Hepatocyte (in vitro differentiated cells): ENCODE results near the gene AKNAD1. TPM values are rescaled to one million over a fixed set of nuclear protein-coding genes. Genes with fewer than 3 reads are reported as not detected.

Source experiments
- DNase-seq: peaks from one replicate; pipeline ENCODE4 v3.0.0-alpha.2; 2016; ENCODE audit warnings: low spot score
- H2AFZ ChIP-seq: fragments of 200-600 bp; sonication (generic); 2 replicates; pipeline ENCODE4 v1.6.0; 2016; ENCODE audit warnings: antibody characterized with exemption, mild to moderate bottlenecking
- H3K27ac ChIP-seq: fragments of 200-600 bp; sonication (generic); 2 replicates; pipeline ENCODE4 v1.5.1; 2016; ENCODE audit warnings: mild to moderate bottlenecking
- H3K27me3 ChIP-seq: fragments of 200-600 bp; sonication (generic); 2 replicates; pipeline ENCODE4 v1.6.1; 2016
- H3K36me3 ChIP-seq: fragments of 200-600 bp; sonication (generic); replicated peaks from 2 replicates; pipeline ENCODE4 v1.5.1; 2016; ENCODE audit warnings: low read depth; ENCODE audit not compliant: insufficient read depth
- H3K4me1 ChIP-seq: fragments of 200-600 bp; sonication (generic); 2 replicates; pipeline ENCODE4 v1.5.1; 2016; ENCODE audit warnings: mild to moderate bottlenecking, moderate library complexity; ENCODE audit not compliant: insufficient read depth
- H3K4me2 ChIP-seq: fragments of 200-600 bp; sonication (generic); 2 replicates; pipeline ENCODE4 v1.6.0; 2016
- H3K4me3 ChIP-seq: fragments of 200-600 bp; sonication (generic); 2 replicates; pipeline ENCODE4 v1.5.1; 2016; ENCODE audit warnings: mild to moderate bottlenecking
- H3K79me2 ChIP-seq: fragments of 200-600 bp; sonication (generic); 2 replicates; pipeline ENCODE4 v1.6.0; 2017; ENCODE audit warnings: mild to moderate bottlenecking
- H3K9me2 ChIP-seq: fragments of 200-600 bp; sonication (generic); replicated peaks from 2 replicates; pipeline ENCODE4 v1.6.0; 2017; ENCODE audit warnings: mild to moderate bottlenecking; ENCODE audit not compliant: insufficient read depth
- H3K9me3 ChIP-seq: fragments of 200-600 bp; sonication (generic); 2 replicates; pipeline ENCODE4 v1.5.1; 2016; ENCODE audit warnings: low read depth, mild to moderate bottlenecking
- H4K20me1 ChIP-seq: fragments of 200-600 bp; sonication (generic); 2 replicates; pipeline ENCODE4 v1.6.0; 2016; ENCODE audit warnings: mild to moderate bottlenecking; ENCODE audit not compliant: insufficient read depth, poor library complexity, severe bottlenecking
- EZH2 ChIP-seq: fragments of 200-600 bp; sonication (generic); IDR thresholded peaks from 2 replicates; pipeline ENCODE4 v1.6.1; 2016; ENCODE audit warnings: antibody characterized with exemption, mild to moderate bottlenecking, borderline replicate concordance
- EZH2phosphoT487 ChIP-seq: fragments of 200-600 bp; sonication (generic); IDR thresholded peaks from one replicate; pipeline ENCODE4 v1.6.1; 2018; ENCODE audit warnings: antibody characterized with exemption, mild to moderate bottlenecking, low read depth, moderate library complexity; ENCODE audit not compliant: unreplicated experiment, severe bottlenecking
- whole genome bisulfite sequencing: methylation state at CpG from one replicate; pipeline ENCODE4 v1.1.6; 2016; ENCODE audit warnings: low lambda C conversion rate; ENCODE audit errors: missing lambda C conversion rate; 5-methylcytosine and 5-hydroxymethylcytosine counted together
- polyA plus RNA-seq: library from polyadenylated mRNA; unstranded; fragments of >200 nt; fragmentation: Nextera tagmentation; extraction: Ambion mirVana; gene quantifications from 2 replicates; pipeline ENCODE4 v1.2.1, GENCODE V29; 2016
- total RNA-seq: library from RNA; depleted of rRNA; stranded (reverse); fragments of >200 nt; gene quantifications from 2 replicates; pipeline ENCODE4 v1.2.3, GENCODE V29; 2014
- TF ChIP-seq, protein P1 (sequence below): fragments of 200-600 bp; sonication (generic); IDR thresholded peaks from 2 replicates; pipeline ENCODE4 v1.5.1; 2016; ENCODE audit warnings: antibody characterized with exemption, mild to moderate bottlenecking; ENCODE audit not compliant: poor library complexity

The AKNAD1 gene
- total and polyA plus RNA-seq, 2 experiments from 2014 or later: 0.80 TPM; not detected in 1

DNA sequence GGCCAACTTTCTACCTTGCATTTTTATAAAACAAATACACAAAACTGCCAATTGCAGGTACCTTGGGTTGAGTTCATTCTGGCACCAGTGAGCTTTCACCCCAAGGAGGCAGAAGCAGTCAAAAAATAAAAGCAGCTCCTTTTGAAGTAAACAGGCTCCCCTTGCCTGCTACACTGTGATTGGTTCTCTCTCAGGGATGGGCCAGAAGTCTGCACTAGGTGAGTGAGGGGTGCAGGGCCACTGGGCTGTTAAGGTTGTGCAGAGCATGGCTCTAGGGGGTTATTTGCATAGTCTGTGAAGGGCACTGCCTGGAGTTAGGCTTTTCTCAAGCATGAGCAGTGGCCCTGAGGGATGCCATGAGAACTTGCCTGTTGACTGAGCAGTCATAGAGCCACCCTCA is 39.1 kb downstream of the AKNAD1 start:
- Histone ChIP-seq H3K27me3 (no peaks in the 10 kb centered on the region), H3K4me1 (peaks cover 22% of the 10 kb centered on the region)

DNA sequence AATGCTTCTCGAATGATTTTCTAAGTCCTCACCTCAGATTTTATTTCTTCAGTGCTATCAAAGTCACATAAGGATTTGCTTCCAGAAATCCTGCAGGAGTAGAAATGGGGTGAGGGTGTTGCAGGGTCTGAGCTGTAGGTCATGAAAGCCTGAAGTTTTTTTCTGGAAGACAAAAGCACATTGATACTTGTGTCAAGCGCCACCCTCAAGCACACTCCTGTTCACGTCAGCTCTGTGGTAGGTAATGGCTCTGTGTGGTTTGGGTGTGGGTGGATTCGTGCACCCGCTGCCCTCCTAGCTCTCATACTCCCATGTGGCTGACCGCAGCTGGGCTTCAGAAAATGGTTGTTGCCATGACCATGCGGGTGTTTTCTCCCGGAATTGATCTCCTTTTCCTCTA is 39.9 kb downstream of the AKNAD1 start:
- peak overlapping the region; percentile 84 for H3K27ac ChIP-seq
- 86% methylated on average over 8 of the region's 8 CpGs for WGBS
- no peak for DNase-seq
- H3K4me2 ChIP-seq: peak overlapping the region; percentile 53
- H2AFZ ChIP-seq: peak overlapping the region; percentile 33
- no peaks in the 10 kb centered on the region for H4K20me1 ChIP-seq
- H3K36me3 ChIP-seq: no peaks in the 10 kb centered on the region
- no peaks in the 10 kb centered on the region for H3K79me2 ChIP-seq
- no peak overlapping the region for H3K4me3 ChIP-seq
- no peak for TF ChIP-seq EZH2phosphoT487
- TF ChIP-seq, protein P1, sequence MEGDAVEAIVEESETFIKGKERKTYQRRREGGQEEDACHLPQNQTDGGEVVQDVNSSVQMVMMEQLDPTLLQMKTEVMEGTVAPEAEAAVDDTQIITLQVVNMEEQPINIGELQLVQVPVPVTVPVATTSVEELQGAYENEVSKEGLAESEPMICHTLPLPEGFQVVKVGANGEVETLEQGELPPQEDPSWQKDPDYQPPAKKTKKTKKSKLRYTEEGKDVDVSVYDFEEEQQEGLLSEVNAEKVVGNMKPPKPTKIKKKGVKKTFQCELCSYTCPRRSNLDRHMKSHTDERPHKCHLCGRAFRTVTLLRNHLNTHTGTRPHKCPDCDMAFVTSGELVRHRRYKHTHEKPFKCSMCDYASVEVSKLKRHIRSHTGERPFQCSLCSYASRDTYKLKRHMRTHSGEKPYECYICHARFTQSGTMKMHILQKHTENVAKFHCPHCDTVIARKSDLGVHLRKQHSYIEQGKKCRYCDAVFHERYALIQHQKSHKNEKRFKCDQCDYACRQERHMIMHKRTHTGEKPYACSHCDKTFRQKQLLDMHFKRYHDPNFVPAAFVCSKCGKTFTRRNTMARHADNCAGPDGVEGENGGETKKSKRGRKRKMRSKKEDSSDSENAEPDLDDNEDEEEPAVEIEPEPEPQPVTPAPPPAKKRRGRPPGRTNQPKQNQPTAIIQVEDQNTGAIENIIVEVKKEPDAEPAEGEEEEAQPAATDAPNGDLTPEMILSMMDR: no peak
- no peaks in the 10 kb centered on the region for H3K9me3 ChIP-seq
- H3K9me2 ChIP-seq: no peaks in the 10 kb centered on the region
- H3K27me3 ChIP-seq: no peaks in the 10 kb centered on the region
- peaks cover 22% of the 10 kb centered on the region for H3K4me1 ChIP-seq

More for the DNA sequence above, 39.1 kb downstream of the AKNAD1 start:
- H3K36me3 ChIP-seq: no peaks in the 10 kb centered on the region
- H3K27ac ChIP-seq: no peak overlapping the region
- no peaks in the 10 kb centered on the region for H4K20me1 ChIP-seq
- no peak for TF ChIP-seq EZH2phosphoT487
- TF ChIP-seq EZH2: no peak
- TF ChIP-seq, protein P1: no peak
- no peaks in the 10 kb centered on the region for H3K9me3 ChIP-seq
- H3K9me2 ChIP-seq: no peaks in the 10 kb centered on the region
- H3K79me2 ChIP-seq: no peaks in the 10 kb centered on the region
- no peak for DNase-seq
- no peak overlapping the region for H2AFZ ChIP-seq
- no peak overlapping the region for H3K4me2 ChIP-seq
- no peak overlapping the region for H3K4me3 ChIP-seq

DNA sequence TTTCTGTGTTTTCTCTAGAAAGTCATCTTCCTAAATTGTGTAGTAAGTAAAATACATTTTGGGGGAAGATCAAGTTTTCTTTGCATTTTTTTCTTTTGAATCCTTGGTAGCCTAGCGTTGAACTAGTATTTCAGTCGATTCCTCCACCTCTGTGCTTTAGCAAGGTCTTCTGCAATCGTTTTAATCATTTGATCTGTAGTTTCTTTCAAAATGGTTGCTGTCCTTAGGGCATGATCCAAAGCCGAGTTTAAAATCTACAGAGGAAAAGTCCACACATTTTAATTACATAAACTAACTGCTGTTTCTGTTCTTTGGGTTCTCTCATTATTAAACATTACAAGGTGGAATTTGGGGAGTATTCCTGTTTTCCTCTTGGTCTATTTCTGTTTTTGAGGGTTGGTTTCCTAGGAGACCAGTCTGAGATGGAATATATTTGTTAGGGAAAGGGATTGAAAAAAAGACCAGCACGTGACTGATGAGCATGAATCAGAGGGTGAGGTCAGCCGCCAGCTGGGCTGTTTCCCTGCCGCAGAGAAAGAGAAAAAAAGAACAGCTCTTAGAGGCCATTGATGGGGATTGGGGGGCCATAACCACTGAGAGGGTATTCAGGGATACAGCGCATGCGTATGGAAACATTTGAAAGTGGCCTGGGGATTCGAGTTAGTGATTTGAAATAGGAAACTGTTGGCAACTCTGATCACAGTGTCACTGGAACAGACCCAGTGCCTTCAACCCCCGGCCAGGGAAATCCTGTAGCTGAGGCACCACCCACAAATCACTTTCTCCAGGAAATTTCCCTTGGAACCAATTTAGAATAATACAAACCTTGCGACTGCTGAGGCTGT is 40.6 kb downstream of the AKNAD1 start:
- Histone ChIP-seq H3K4me1 (peaks cover 22% of the 10 kb centered on the region), H3K79me2 (no peaks in the 10 kb centered on the region), H3K27ac (peak overlapping the region; percentile 84), H3K27me3 (no peaks in the 10 kb centered on the region), H3K36me3 (no peaks in the 10 kb centered on the region), H3K9me2 (no peaks in the 10 kb centered on the region), H3K4me3 (no peak overlapping the region), H2AFZ (peak overlapping the region; percentile 33), H3K4me2 (peak overlapping the region; percentile 53), H4K20me1 (no peaks in the 10 kb centered on the region), H3K9me3 (no peaks in the 10 kb centered on the region)
- 40% methylated on average over 12 of the region's 12 CpGs for WGBS
- peak; percentile 83 for DNase-seq
- TF ChIP-seq EZH2phosphoT487 (no peak), EZH2 (no peak)
- TF ChIP-seq, protein P1: no peak

DNA sequence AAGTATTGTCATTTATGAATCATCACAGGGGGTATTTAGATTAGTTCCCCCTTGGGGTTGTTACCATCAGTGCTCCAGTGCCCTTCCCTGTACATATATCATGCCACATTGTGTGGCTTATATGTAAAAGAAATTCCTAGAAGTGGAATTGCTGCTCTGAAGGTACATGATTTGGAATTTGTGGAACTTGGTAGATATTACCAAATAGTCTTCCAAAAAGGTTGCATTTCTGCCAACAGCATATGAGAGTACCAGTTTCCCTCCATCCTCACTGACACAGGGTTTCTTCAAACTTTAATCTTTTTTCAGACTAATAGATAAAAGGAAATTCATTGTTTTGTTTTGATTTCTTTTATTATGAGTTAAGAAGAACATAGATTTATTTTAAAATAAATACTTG is 41.3 kb downstream of the AKNAD1 start:
- no peaks in the 10 kb centered on the region for H4K20me1 ChIP-seq
- H3K27me3 ChIP-seq: no peaks in the 10 kb centered on the region
- H3K79me2 ChIP-seq: no peaks in the 10 kb centered on the region
- TF ChIP-seq, protein P1: no peak
- TF ChIP-seq EZH2phosphoT487: no peak
- no peak for TF ChIP-seq EZH2
- H2AFZ ChIP-seq: peak overlapping the region; percentile 30
- DNase-seq: no peak
- no peaks in the 10 kb centered on the region for H3K9me3 ChIP-seq
- H3K36me3 ChIP-seq: no peaks in the 10 kb centered on the region
- peaks cover 22% of the 10 kb centered on the region for H3K4me1 ChIP-seq
- H3K4me3 ChIP-seq: no peak overlapping the region
- no peak overlapping the region for H3K4me2 ChIP-seq
- H3K9me2 ChIP-seq: no peaks in the 10 kb centered on the region
- peak overlapping the region; percentile 84 for H3K27ac ChIP-seq
